H9 (cell line): ENCODE measurements around the gene C3orf49. TPM values are rescaled to one million over a fixed set of nuclear protein-coding genes. Genes with fewer than 3 reads are reported as not detected.

ENCODE experiments used
- DNase-seq: peaks from one replicate; pipeline ENCODE4 v3.0.0-alpha.2; 2017
- H2AFZ ChIP-seq: one replicate; pipeline ENCODE4 v1.6.1; 2013; ENCODE audit warnings: mild to moderate bottlenecking, low read length, control low read depth, moderate library complexity
- H2AK5ac ChIP-seq: 2 replicates; pipeline ENCODE4 v1.6.1; 2013; ENCODE audit warnings: low read length, control low read depth, mixed read lengths; ENCODE audit not compliant: insufficient read length
- H2BK120ac ChIP-seq: one replicate; pipeline ENCODE4 v1.6.1; 2013; ENCODE audit warnings: low read depth, mild to moderate bottlenecking, low read length, control low read depth, inconsistent platforms; ENCODE audit not compliant: poor library complexity, severe bottlenecking
- H2BK12ac ChIP-seq: 2 replicates; pipeline ENCODE4 v1.6.1; 2013; ENCODE audit warnings: low read length, control low read depth, mixed read lengths, low read depth; ENCODE audit not compliant: insufficient read length
- H2BK15ac ChIP-seq: 2 replicates; pipeline ENCODE4 v1.6.1; 2013; ENCODE audit warnings: low read depth, low read length, control low read depth
- H2BK20ac ChIP-seq: one replicate; pipeline ENCODE4 v1.6.1; 2013; ENCODE audit warnings: low read depth, mild to moderate bottlenecking, low read length, control low read depth, inconsistent platforms; ENCODE audit not compliant: poor library complexity, severe bottlenecking
- H2BK5ac ChIP-seq: 2 replicates; pipeline ENCODE4 v1.6.1; 2013; ENCODE audit warnings: low read length, control low read depth, mixed read lengths; ENCODE audit not compliant: insufficient read length
- H3K14ac ChIP-seq: 2 replicates; pipeline ENCODE4 v1.6.1; 2013; ENCODE audit warnings: low read length, control low read depth; ENCODE audit not compliant: insufficient read depth
- H3K18ac ChIP-seq: 2 replicates; pipeline ENCODE4 v1.6.1; 2013; ENCODE audit warnings: low read depth, mild to moderate bottlenecking, mixed read lengths, low read length, control low read depth; ENCODE audit not compliant: insufficient read length
- H3K23ac ChIP-seq: 2 replicates; pipeline ENCODE4 v1.6.1; 2013; ENCODE audit warnings: low read length, control low read depth, mixed read lengths, low read depth; ENCODE audit not compliant: insufficient read length
- H3K23me2 ChIP-seq: 2 replicates; pipeline ENCODE4 v1.6.1; 2013; ENCODE audit warnings: low read depth, mild to moderate bottlenecking, mixed read lengths, low read length, control low read depth; ENCODE audit not compliant: insufficient read length, poor library complexity, severe bottlenecking
- H3K27ac ChIP-seq: 2 replicates; pipeline ENCODE4 v1.5.1; 2013; ENCODE audit warnings: low read length, control low read depth, mixed read lengths, low read depth; ENCODE audit not compliant: insufficient read length
- H3K27me3 ChIP-seq: 2 replicates; pipeline ENCODE4 v1.6.1; 2013; ENCODE audit warnings: low read length, control low read depth, inconsistent platforms; ENCODE audit not compliant: insufficient read depth
- H3K4ac ChIP-seq: 2 replicates; pipeline ENCODE4 v1.6.1; 2013; ENCODE audit warnings: low read depth, mild to moderate bottlenecking, control low read depth, inconsistent platforms, low read length, moderate library complexity
- H3K4me1 ChIP-seq: 2 replicates; pipeline ENCODE4 v1.6.1; 2013; ENCODE audit warnings: low read length, control low read depth, inconsistent platforms; ENCODE audit not compliant: insufficient read depth
- H3K4me2 ChIP-seq: 2 replicates; pipeline ENCODE4 v1.6.1; 2013; ENCODE audit warnings: low read length, control low read depth, mixed read lengths; ENCODE audit not compliant: insufficient read length, insufficient read depth
- H3K56ac ChIP-seq: 2 replicates; pipeline ENCODE4 v1.6.1; 2013; ENCODE audit warnings: low read depth, mild to moderate bottlenecking, mixed read lengths, low read length, control low read depth; ENCODE audit not compliant: insufficient read length
- H3K79me1 ChIP-seq: 2 replicates; pipeline ENCODE4 v1.6.1; 2013; ENCODE audit warnings: low read depth, mild to moderate bottlenecking, moderate library complexity, low read length, control low read depth, inconsistent platforms; ENCODE audit not compliant: insufficient read depth, poor library complexity, severe bottlenecking
- H3K79me2 ChIP-seq: 2 replicates; pipeline ENCODE4 v1.6.1; 2013; ENCODE audit warnings: low read length, control low read depth, inconsistent platforms; ENCODE audit not compliant: insufficient read depth
- H3K9ac ChIP-seq: 2 replicates; pipeline ENCODE4 v1.6.1; 2013; ENCODE audit warnings: low read length, control low read depth, mixed read lengths; ENCODE audit not compliant: insufficient read length; ENCODE audit errors: extremely low read depth
- H3K9me3 ChIP-seq: one replicate; pipeline ENCODE4 v1.6.1; 2013; ENCODE audit warnings: low read depth, low read length, inconsistent platforms; ENCODE audit not compliant: control insufficient read depth
- H3T11ph ChIP-seq: one replicate; pipeline ENCODE4 v1.6.1; 2013; ENCODE audit warnings: mild to moderate bottlenecking, low read length, control low read depth, inconsistent platforms
- H4K20me1 ChIP-seq: one replicate; pipeline ENCODE4 v1.6.1; 2013; ENCODE audit not compliant: control insufficient read depth, insufficient read length, insufficient read depth
- H4K5ac ChIP-seq: 2 replicates; pipeline ENCODE4 v1.6.1; 2013; ENCODE audit warnings: low read depth, mild to moderate bottlenecking, mixed read lengths, low read length, control low read depth; ENCODE audit not compliant: insufficient read length
- H4K8ac ChIP-seq: replicated peaks from 2 replicates; pipeline ENCODE4 v1.6.1; 2013; ENCODE audit warnings: low read length, control low read depth, mixed read lengths, low read depth; ENCODE audit not compliant: insufficient read length
- H4K91ac ChIP-seq: 2 replicates; pipeline ENCODE4 v1.6.1; 2013; ENCODE audit warnings: low read depth, mild to moderate bottlenecking, moderate library complexity, mixed read lengths, low read length, control low read depth; ENCODE audit not compliant: insufficient read length
- H3K27ac Mint-ChIP-seq, 3 experiments: 2 replicates in 2 of 3; 3 replicates in 1 of 3; pipeline ENCODE4 v1.8.0; 2020 to 2021; ENCODE audit warnings: mixed read lengths in 3 of 3, mild to moderate bottlenecking in 1 of 3, moderate library complexity in 1 of 3
- H3K27me3 Mint-ChIP-seq: 2 replicates; pipeline ENCODE4 v1.8.0; 2021; ENCODE audit warnings: low read depth, mild to moderate bottlenecking, moderate library complexity, mixed read lengths
- H3K36me3 Mint-ChIP-seq, 3 experiments: 2 replicates in 2 of 3; 3 replicates in 1 of 3; pipeline ENCODE4 v1.8.0; 2020 to 2021; ENCODE audit warnings: low read depth in 3 of 3, mixed read lengths in 3 of 3; ENCODE audit not compliant: insufficient read depth in 1 of 3
- H3K4me1 Mint-ChIP-seq, 2 experiments: 2 replicates each; pipeline ENCODE4 v1.8.0; 2020; ENCODE audit warnings: mixed read lengths in 2 of 2
- H3K4me3 Mint-ChIP-seq, 2 experiments: 2 replicates in 1 of 2; 3 replicates in 1 of 2; pipeline ENCODE4 v1.8.0; 2020 to 2021; ENCODE audit warnings: mild to moderate bottlenecking in 2 of 2, mixed read lengths in 2 of 2, moderate library complexity in 1 of 2
- H3K9me3 Mint-ChIP-seq, 2 experiments: 2 replicates in 1 of 2; 3 replicates in 1 of 2; pipeline ENCODE4 v1.8.0; 2020; ENCODE audit warnings: mild to moderate bottlenecking in 2 of 2, mixed read lengths in 2 of 2, moderate library complexity in 1 of 2
- CTCF ChIP-seq: fragments of 200-600 bp; sonication (generic); conservative IDR thresholded peaks from 3 replicates; pipeline ENCODE4 v1.8.0; 2021; ENCODE audit warnings: antibody characterized with exemption, mild to moderate bottlenecking
- WGBS: extraction: QIAGEN DNeasy Blood & Tissue Kit; methylation state at CpG from one replicate; pipeline ENCODE4 v1.1.7; 2013; ENCODE audit warnings: missing lambda C conversion rate, low lambda C conversion rate, mixed read lengths; ENCODE audit not compliant: insufficient read length; ENCODE audit errors: extremely low coverage; 5-methylcytosine and 5-hydroxymethylcytosine counted together
- total RNA-seq: library from RNA; stranded (reverse); gene quantifications from 2 replicates; pipeline ENCODE4 v1.2.1, GENCODE V29; 2021

The C3orf49 gene
- total RNA-seq, 1 experiment from 2014 or later = not detected

- no peaks in the 10 kb centered on the region for H3K27me3 ChIP-seq
- H3K56ac ChIP-seq = no peak overlapping the region
- no peak overlapping the region for H3K4me3 Mint-ChIP-seq
- no peaks in the 10 kb centered on the region for H3K27me3 Mint-ChIP-seq
- H3K27ac ChIP-seq = no peak overlapping the region
- no peak for TF ChIP-seq CTCF
- H2BK12ac ChIP-seq = no peak overlapping the region
- no peak overlapping the region for H3K9ac ChIP-seq
- no peaks in the 10 kb centered on the region; the same call in 1 of the 2 replicates for H3K4me1 ChIP-seq
- no peak overlapping the region for H2BK5ac ChIP-seq
- no peak overlapping the region for H3K4ac ChIP-seq
- no peak overlapping the region for H3K4me2 ChIP-seq
- H3K27ac Mint-ChIP-seq = no peak overlapping the region
- no peak overlapping the region for H4K91ac ChIP-seq
- H3K23me2 ChIP-seq = no peaks in the 10 kb centered on the region
- no peak overlapping the region for H3K18ac ChIP-seq
- H3T11ph ChIP-seq = no peak overlapping the region
- H3K4me1 Mint-ChIP-seq = peaks cover 6 to 8% of the 10 kb centered on the region in 2 experiments; a peak in 3 of 4 replicates
- no peaks in the 10 kb centered on the region for H4K20me1 ChIP-seq
- H4K5ac ChIP-seq = no peak overlapping the region
- H2BK120ac ChIP-seq = no peak overlapping the region
- no peak overlapping the region for H2AFZ ChIP-seq
- no peaks in the 10 kb centered on the region for H3K36me3 Mint-ChIP-seq
- no peak overlapping the region for H3K23ac ChIP-seq
- no peak for DNase-seq
- H3K14ac ChIP-seq = no peak overlapping the region
- no peak overlapping the region for H2AK5ac ChIP-seq
- H4K8ac ChIP-seq = no peak overlapping the region
- no peaks in the 10 kb centered on the region for H3K9me3 ChIP-seq
- no peak overlapping the region for H2BK20ac ChIP-seq
- no peaks in the 10 kb centered on the region for H3K79me1 ChIP-seq
- no peaks in the 10 kb centered on the region for H3K9me3 Mint-ChIP-seq
- no peaks in the 10 kb centered on the region for H3K79me2 ChIP-seq
- no CpG with 5 or more reads among the region's 6 CpGs for WGBS
- H2BK15ac ChIP-seq = no peak overlapping the region
Measured at GRCh38 chr3:63795438-63795837, 23.7 kb upstream of the C3orf49 start.
